GM15510 (cell line): ENCODE measurements around the gene DDX55.
A peak's percentile ranks its signal among the peaks of the same experiment; 100 is the strongest.

Experiments used
- POLR2A ChIP-seq: IDR thresholded peaks from 3 replicates; pipeline ENCODE4 v1.6.1; 2011; ENCODE audit warnings: borderline replicate concordance; ENCODE audit not compliant: insufficient read length; ENCODE audit errors: extremely low read depth

DDX55 gene

GRCh38 chr12:123614110-123614509 lies 12.2 kb downstream of the DDX55 start:
- no peak for TF ChIP-seq POLR2A

GRCh38 chr12:123614531-123614930 lies 12.6 kb downstream of the DDX55 start:
- no peak for TF ChIP-seq POLR2A

- TF ChIP-seq POLR2A, result no peak
Measured at GRCh38 chr12:123617144-123617543, 15.2 kb downstream of the DDX55 start.

- TF ChIP-seq POLR2A, result no peak
Measured at GRCh38 chr12:123617580-123617979, 15.7 kb downstream of the DDX55 start.

- no peak for TF ChIP-seq POLR2A
Measured at GRCh38 chr12:123621101-123621500, 19.2 kb downstream of the DDX55 start.

GRCh38 chr12:123621619-123622530 lies 20.0 kb downstream of the DDX55 start:
- no peak for TF ChIP-seq POLR2A

- peak; percentile 96 for TF ChIP-seq POLR2A
Measured at GRCh38 chr12:123633379-123634141, 31.7 kb downstream of the DDX55 start, which contains the start of the genes EIF2B1 and GTF2H3. EIF2B1 (minus strand) TSS chr12:123633686; CDS start chr12:123633557, 129 bp downstream. GTF2H3 (plus strand) TSS chr12:123633829; CDS start chr12:123633860, 31 bp downstream.

- TF ChIP-seq POLR2A, result no peak
Measured at GRCh38 chr12:123634142-123634561, 32.3 kb downstream of the DDX55 start.

GRCh38 chr12:123643911-123644310 lies 42.0 kb downstream of the DDX55 start:
- no peak for TF ChIP-seq POLR2A

GRCh38 chr12:123645380-123645779 lies 43.5 kb downstream of the DDX55 start:
- TF ChIP-seq POLR2A, result no peak

- no peak for TF ChIP-seq POLR2A
Measured at GRCh38 chr12:123645878-123646277, 44.0 kb downstream of the DDX55 start.

GRCh38 chr12:123648401-123648800 lies 46.5 kb downstream of the DDX55 start:
- TF ChIP-seq POLR2A, result no peak

- no peak for TF ChIP-seq POLR2A
Measured at GRCh38 chr12:123654129-123654701, 52.3 kb downstream of the DDX55 start.

- TF ChIP-seq POLR2A, result no peak
Measured at GRCh38 chr12:123655420-123655819, 53.5 kb downstream of the DDX55 start.

- no peak for TF ChIP-seq POLR2A
Measured at GRCh38 chr12:123656392-123656791, 54.5 kb downstream of the DDX55 start.
